Myocyte (in vitro differentiated cells): Measurements from ENCODE around the gene OR5AS1. TPM values are rescaled to one million over a fixed set of nuclear protein-coding genes. Genes with fewer than 3 reads are reported as not detected.
"Not testable (repeated sequence)": the region's sequence is repeated elsewhere in the genome, so short reads cannot be mapped to it uniquely, and the experiment has no call there.

ENCODE experiments used
- DNase-seq: peaks from one replicate; pipeline ENCODE4 v3.0.0-alpha.2; 2012; ENCODE audit warnings: low read depth
- polyA plus RNA-seq: library from polyadenylated mRNA; unstranded; fragments of >200 nt; gene quantifications from one replicate; pipeline ENCODE4 v1.2.1, GENCODE V29; 2012; ENCODE audit warnings: missing spikeins
- total RNA-seq: library from RNA; depleted of rRNA; stranded (reverse); fragments of >200 nt; gene quantifications from 2 replicates; pipeline ENCODE4 v1.2.3, GENCODE V29; 2014

The OR5AS1 gene
- not detected in 2 replicates for total RNA-seq
- polyA plus RNA-seq = not detected

- DNase-seq = no peak
These were observed at the start of gene OR5AS1 for GRCh38 chr11:56027354-56027753. Gene OR5AS1 (plus strand): TSS chr11:56027654. CDS start chr11:56030419, 2,765 bp downstream.

DNA sequence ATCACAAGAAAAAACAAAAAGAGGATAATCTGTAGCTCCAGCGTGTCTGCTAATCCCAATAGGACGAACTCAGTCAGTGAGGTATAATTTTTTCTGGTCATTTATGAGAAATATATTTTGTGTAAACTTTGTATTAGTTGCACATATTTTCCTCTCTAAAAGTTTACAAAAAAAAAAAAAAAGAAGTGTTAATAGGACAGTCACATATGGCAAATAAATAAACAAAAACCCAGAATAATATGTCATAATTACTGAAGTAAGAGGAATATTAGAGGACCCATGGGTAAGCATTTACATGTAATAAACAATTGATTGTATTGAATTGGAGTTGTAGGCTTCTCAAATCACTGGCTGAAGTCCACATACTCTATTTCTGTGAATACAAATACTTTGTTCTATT lies 32.9 kb upstream of the OR5AS1 start, which contains the start of gene OR5F1:
TSS of gene OR5F1 (minus strand) at position 101 of the 400 bp plus-strand sequence. CDS start at position 101, 0 bp downstream.
- DNase-seq = no peak

- no peak for DNase-seq
These were observed 16.7 kb upstream of the OR5AS1 start for GRCh38 chr11:56010716-56011115.

- DNase-seq = no peak
These were observed 13.6 kb upstream of the OR5AS1 start for GRCh38 chr11:56013805-56014204.

- no peak for DNase-seq
These were observed 18.1 kb downstream of the OR5AS1 start for GRCh38 chr11:56045538-56045937.

DNA sequence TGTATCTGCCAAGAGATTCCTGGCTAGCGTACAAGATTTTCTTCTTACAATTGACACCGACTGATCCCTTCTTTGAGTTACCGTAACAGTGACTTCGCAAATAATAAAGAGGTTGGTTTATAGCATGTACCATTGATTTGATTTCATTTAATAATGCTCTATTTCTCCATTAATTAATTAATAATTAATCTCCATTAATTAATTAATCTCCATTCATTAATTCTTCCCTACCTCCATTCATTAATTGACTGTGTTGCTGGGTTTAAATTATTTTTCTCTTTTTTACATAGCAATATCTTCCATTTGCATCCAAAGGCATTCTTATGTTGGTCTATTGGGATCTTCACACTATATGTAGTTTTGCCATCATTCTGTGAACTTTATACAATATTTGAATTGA lies 21.0 kb downstream of the OR5AS1 start:
- no peak for DNase-seq

- DNase-seq = no peak
These were observed 22.0 kb downstream of the OR5AS1 start for GRCh38 chr11:56049487-56049886.

DNA sequence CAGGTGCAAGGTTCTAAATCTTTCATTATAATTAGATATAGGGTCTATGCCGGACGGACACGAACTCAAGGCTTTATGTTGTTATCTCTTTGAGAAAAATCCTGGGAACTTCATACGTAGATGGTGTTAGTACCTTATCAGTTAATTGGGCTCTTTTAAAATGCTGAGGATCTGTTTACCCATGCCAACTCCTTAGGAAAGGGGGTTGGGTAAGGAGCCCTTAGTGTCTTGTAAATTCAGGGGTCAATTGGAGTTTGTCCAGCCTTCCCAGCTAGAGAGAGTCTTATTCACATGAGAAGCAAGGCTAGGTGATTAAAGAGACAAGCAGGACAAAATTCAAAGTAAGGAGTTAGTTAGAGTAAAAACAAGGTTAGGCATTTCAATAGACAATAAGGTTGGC lies 28.9 kb downstream of the OR5AS1 start:
- DNase-seq = not testable (repeated sequence)

- DNase-seq = not testable (repeated sequence)
These were observed 30.3 kb downstream of the OR5AS1 start for GRCh38 chr11:56057661-56058237.

DNA sequence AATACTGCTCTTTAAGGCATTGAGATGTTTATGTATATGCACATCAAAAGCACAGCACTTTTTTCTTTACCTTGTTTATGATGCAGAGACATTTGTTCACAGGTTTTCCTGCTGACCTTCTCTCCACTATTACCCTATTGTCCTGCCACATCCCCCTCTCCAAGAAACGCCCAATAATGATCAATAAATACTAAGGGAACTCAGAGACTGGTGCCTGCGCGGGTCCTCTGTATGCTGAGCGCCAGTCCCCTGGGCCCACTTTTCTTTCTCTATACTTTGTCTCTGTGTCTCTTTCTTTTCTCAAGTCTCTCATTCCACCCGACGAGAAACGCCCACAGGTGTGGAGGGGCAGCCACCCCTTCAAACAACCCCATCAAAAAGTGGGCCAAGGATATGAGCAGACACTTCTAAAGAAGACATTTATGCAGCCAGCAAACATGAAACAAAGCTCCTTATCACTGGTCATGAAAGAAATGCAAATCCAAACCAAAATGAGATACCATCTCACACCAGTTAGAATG lies 30.9 kb downstream of the OR5AS1 start:
- DNase-seq = not testable (repeated sequence)

GRCh38 chr11:56066980-56067379 lies 39.5 kb downstream of the OR5AS1 start:
- DNase-seq = no peak

Other genes with a start within 250 kb of the OR5AS1 start
- gene OR5D14, start 232.1 kb upstream of the OR5AS1 start, total RNA-seq = not detected in 2 replicates
- not detected in 2 replicates for gene OR5L1, start 216.3 kb upstream of the OR5AS1 start, total RNA-seq
- not detected in 2 replicates for gene OR5D18, start 208.0 kb upstream of the OR5AS1 start, total RNA-seq
- gene OR5L2, start 200.4 kb upstream of the OR5AS1 start, total RNA-seq = not detected in 2 replicates
- not detected in 2 replicates for gene OR5D16, start 188.9 kb upstream of the OR5AS1 start, total RNA-seq
- gene TRIM51, start 144.4 kb upstream of the OR5AS1 start, total RNA-seq = not detected in 2 replicates
- gene OR5W2, start 113.1 kb upstream of the OR5AS1 start, total RNA-seq = not detected in 2 replicates
- gene OR5I1, start 91.3 kb upstream of the OR5AS1 start, total RNA-seq = not detected in 2 replicates
- gene OR10AG1, start 57.7 kb upstream of the OR5AS1 start, total RNA-seq = not detected in 2 replicates
- gene OR5F1, start 33.0 kb upstream of the OR5AS1 start, total RNA-seq = not detected in 2 replicates
- not detected in 2 replicates for gene OR8I2, start 65.7 kb downstream of the OR5AS1 start, total RNA-seq
- not detected in 2 replicates for gene OR8H2, start 76.0 kb downstream of the OR5AS1 start, total RNA-seq
- not detected in 2 replicates for gene OR8H3, start 94.7 kb downstream of the OR5AS1 start, total RNA-seq
- gene OR8J3, start 112.5 kb downstream of the OR5AS1 start, total RNA-seq = not detected in 2 replicates
- gene OR8K5, start 132.7 kb downstream of the OR5AS1 start, total RNA-seq = not detected in 2 replicates
- not detected in 2 replicates for gene OR5J2, start 149.0 kb downstream of the OR5AS1 start, total RNA-seq
- not detected in 2 replicates for gene OR5T2, start 206.6 kb downstream of the OR5AS1 start, total RNA-seq
- gene OR5T3, start 224.6 kb downstream of the OR5AS1 start, total RNA-seq = not detected in 2 replicates
- gene OR5T1, start 246.5 kb downstream of the OR5AS1 start, total RNA-seq = not detected in 2 replicates